Mammary epithelial cell (primary cell): ENCODE measurements around the gene TSPAN2.

Experiments
- EZH2 ChIP-seq: IDR thresholded peaks from 2 replicates; pipeline ENCODE4 v1.6.1; 2012; ENCODE audit warnings: low read length, inconsistent platforms, borderline replicate concordance
- TF ChIP-seq, protein P1 (sequence below), 2 donors: IDR thresholded peaks in 1 of 2; conservative IDR thresholded peaks in 1 of 2; 2 replicates each; pipeline ENCODE4 v1.5.1; 2011 to 2012; ENCODE audit warnings: inconsistent platforms in 2 of 2, low read length in 2 of 2, mild to moderate bottlenecking in 2 of 2, control low read depth in 1 of 2, low read depth in 1 of 2; ENCODE audit not compliant: insufficient read depth in 1 of 2; ENCODE audit errors: extremely low read depth in 1 of 2

- TF ChIP-seq, protein P1, sequence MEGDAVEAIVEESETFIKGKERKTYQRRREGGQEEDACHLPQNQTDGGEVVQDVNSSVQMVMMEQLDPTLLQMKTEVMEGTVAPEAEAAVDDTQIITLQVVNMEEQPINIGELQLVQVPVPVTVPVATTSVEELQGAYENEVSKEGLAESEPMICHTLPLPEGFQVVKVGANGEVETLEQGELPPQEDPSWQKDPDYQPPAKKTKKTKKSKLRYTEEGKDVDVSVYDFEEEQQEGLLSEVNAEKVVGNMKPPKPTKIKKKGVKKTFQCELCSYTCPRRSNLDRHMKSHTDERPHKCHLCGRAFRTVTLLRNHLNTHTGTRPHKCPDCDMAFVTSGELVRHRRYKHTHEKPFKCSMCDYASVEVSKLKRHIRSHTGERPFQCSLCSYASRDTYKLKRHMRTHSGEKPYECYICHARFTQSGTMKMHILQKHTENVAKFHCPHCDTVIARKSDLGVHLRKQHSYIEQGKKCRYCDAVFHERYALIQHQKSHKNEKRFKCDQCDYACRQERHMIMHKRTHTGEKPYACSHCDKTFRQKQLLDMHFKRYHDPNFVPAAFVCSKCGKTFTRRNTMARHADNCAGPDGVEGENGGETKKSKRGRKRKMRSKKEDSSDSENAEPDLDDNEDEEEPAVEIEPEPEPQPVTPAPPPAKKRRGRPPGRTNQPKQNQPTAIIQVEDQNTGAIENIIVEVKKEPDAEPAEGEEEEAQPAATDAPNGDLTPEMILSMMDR (conservative IDR thresholded peaks at IDR 0.05 in 1 of 2, IDR thresholded peaks at IDR 0.05 in 1 of 2; ENCODE audit: extremely low read depth in 1 of 2, insufficient read depth in 1 of 2, low read depth in 1 of 2, low read length in 2 of 2), result peak; percentile 18 to 36
- no peak for TF ChIP-seq EZH2
Observed at GRCh38 chr1:115040501-115040900, 48.8 kb downstream of the TSPAN2 start.
